GM23248 (cell line): Measurements from ENCODE around the gene PTX4.

Experiments used
- EZH2 ChIP-seq: fragments of 200-600 bp; sonication (generic); IDR thresholded peaks from 2 replicates; pipeline ENCODE4 v1.6.1; 2018; ENCODE audit warnings: antibody characterized with exemption, mild to moderate bottlenecking; ENCODE audit not compliant: insufficient read depth, poor library complexity, severe bottlenecking
- EZH2phosphoT487 ChIP-seq: fragments of 200-600 bp; sonication (generic); IDR thresholded peaks from 2 replicates; pipeline ENCODE4 v1.6.1; 2018; ENCODE audit warnings: antibody characterized with exemption, moderate library complexity, mild to moderate bottlenecking, low read depth; ENCODE audit not compliant: insufficient read depth

GRCh38 chr16:1505073-1505844 lies 16.5 kb upstream of the PTX4 start:
- no peak for TF ChIP-seq EZH2
- no peak for TF ChIP-seq EZH2phosphoT487
